ENCODE data around the gene FAM171A2. TPM values are rescaled to one million over a fixed set of nuclear protein-coding genes. Genes with fewer than 3 reads are reported as not detected.

The FAM171A2 gene
- total RNA-seq, 1 donor = 4.3 TPM

DNA sequence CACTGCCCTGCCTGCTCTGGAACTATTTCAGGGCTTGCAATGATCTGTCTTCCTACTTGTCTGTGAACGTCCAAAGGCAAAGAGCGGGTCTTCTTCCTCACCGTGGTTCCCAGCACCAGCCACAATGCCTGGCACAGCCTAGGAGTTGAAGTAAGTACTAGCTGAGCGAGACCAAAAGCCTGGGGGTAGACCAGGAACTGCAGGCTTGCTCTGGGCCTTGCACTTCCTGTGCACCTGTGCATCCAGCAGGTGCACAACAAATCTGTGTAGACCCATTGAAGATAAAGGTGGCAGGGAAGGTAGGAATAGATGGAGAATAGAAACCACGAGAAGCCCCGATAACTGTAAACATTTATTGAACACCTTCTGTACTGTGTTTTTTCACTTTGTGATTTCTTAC is 4.6 kb downstream of the FAM171A2 start:
- Histone ChIP-seq H3K27ac (ENCODE audit: low read depth, low read length) (no peak overlapping the region), H3K4me3 (ENCODE audit: insufficient read depth, low read length) (no peak overlapping the region), H4K20me1 (ENCODE audit: insufficient read depth, low read length) (no peaks in the 10 kb centered on the region), H3K4me1 (ENCODE audit: insufficient read depth, low read length) (no peaks in the 10 kb centered on the region), H3K4me2 (ENCODE audit: insufficient read depth, low read length) (no peak overlapping the region), H2AFZ (ENCODE audit: low read length) (no peak overlapping the region), H3K9me3 (ENCODE audit: low read depth, low read length) (no peaks in the 10 kb centered on the region), H3K36me3 (ENCODE audit: insufficient read depth, low read length) (no peaks in the 10 kb centered on the region), H3K27me3 (ENCODE audit: insufficient read depth, low read length) (peaks cover 3% of the 10 kb centered on the region), H3K79me2 (ENCODE audit: insufficient read depth, low read length) (no peaks in the 10 kb centered on the region)
- TF ChIP-seq, protein P1, sequence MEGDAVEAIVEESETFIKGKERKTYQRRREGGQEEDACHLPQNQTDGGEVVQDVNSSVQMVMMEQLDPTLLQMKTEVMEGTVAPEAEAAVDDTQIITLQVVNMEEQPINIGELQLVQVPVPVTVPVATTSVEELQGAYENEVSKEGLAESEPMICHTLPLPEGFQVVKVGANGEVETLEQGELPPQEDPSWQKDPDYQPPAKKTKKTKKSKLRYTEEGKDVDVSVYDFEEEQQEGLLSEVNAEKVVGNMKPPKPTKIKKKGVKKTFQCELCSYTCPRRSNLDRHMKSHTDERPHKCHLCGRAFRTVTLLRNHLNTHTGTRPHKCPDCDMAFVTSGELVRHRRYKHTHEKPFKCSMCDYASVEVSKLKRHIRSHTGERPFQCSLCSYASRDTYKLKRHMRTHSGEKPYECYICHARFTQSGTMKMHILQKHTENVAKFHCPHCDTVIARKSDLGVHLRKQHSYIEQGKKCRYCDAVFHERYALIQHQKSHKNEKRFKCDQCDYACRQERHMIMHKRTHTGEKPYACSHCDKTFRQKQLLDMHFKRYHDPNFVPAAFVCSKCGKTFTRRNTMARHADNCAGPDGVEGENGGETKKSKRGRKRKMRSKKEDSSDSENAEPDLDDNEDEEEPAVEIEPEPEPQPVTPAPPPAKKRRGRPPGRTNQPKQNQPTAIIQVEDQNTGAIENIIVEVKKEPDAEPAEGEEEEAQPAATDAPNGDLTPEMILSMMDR (IDR thresholded peaks at IDR 0.05; ENCODE audit: extremely low read depth, low read depth, low read length) = no peak
- DNase-seq (ENCODE audit: insufficient read length, low spot score, missing footprints) = peak; percentile 36

DNA sequence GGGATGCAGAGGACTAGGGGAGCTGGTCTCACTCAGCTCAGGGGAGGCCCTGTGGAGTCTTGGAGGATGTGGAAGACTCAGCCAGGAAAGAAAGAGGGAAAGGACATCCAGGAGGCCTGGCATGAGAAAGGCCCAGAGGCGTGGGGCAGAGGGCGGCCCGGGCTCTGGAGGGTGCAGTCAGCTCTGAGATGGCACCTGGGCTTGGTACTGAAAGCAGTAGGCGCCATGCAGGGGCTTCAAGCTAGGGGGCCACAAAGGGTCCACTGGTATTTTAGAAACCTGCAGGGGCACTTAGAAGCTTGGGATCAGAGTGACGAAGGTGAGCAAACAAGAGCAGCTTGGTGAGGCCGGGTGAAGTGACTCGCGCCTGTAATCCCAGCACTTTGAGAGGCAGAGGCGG is 5.6 kb downstream of the FAM171A2 start:
- H3K36me3 ChIP-seq (ENCODE audit: insufficient read depth, low read length) = no peaks in the 10 kb centered on the region
- H3K4me3 ChIP-seq (ENCODE audit: insufficient read depth, low read length) = no peak overlapping the region
- no peaks in the 10 kb centered on the region for H3K4me1 ChIP-seq (ENCODE audit: insufficient read depth, low read length)
- TF ChIP-seq, protein P1 (IDR thresholded peaks at IDR 0.05; ENCODE audit: extremely low read depth, low read depth, low read length) = no peak
- H3K27me3 ChIP-seq (ENCODE audit: insufficient read depth, low read length) = peaks cover 3% of the 10 kb centered on the region
- H3K9me3 ChIP-seq (ENCODE audit: low read depth, low read length) = no peaks in the 10 kb centered on the region
- no peaks in the 10 kb centered on the region for H3K79me2 ChIP-seq (ENCODE audit: insufficient read depth, low read length)
- peak; percentile 56 for DNase-seq (ENCODE audit: insufficient read length, low spot score, missing footprints)
- H3K4me2 ChIP-seq (ENCODE audit: insufficient read depth, low read length) = no peak overlapping the region
- H2AFZ ChIP-seq (ENCODE audit: low read length) = no peak overlapping the region
- no peaks in the 10 kb centered on the region for H4K20me1 ChIP-seq (ENCODE audit: insufficient read depth, low read length)
- no peak overlapping the region for H3K27ac ChIP-seq (ENCODE audit: low read depth, low read length)

DNA sequence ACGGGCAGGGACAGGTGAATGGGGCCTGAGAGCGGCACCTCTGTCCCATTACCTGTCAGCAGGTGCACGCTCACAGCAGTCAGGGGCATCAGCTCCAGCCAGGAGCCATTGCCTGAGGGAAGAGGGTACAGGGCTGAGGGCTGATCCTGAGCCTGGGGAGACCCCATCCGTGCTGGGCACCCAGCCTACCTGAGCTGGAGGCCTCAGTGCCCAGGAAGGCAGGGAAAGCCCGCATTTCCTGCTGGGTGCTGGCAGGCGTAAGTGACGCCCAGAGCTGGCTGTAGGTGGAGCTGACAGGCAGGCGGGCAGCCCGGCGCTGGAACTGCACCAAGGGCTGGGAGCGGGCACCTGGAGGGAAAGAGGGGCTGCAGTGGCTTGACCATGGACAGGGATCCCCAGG is 7.4 kb downstream of the FAM171A2 start:
- H4K20me1 ChIP-seq (ENCODE audit: insufficient read depth, low read length) = no peaks in the 10 kb centered on the region
- peaks cover 7% of the 10 kb centered on the region for H3K36me3 ChIP-seq (ENCODE audit: insufficient read depth, low read length)
- no peaks in the 10 kb centered on the region for H3K79me2 ChIP-seq (ENCODE audit: insufficient read depth, low read length)
- no peak overlapping the region for H3K4me2 ChIP-seq (ENCODE audit: insufficient read depth, low read length)
- H3K9me3 ChIP-seq (ENCODE audit: low read depth, low read length) = no peaks in the 10 kb centered on the region
- TF ChIP-seq, protein P1 (IDR thresholded peaks at IDR 0.05; ENCODE audit: extremely low read depth, low read depth, low read length) = no peak
- H3K4me1 ChIP-seq (ENCODE audit: insufficient read depth, low read length) = no peaks in the 10 kb centered on the region
- no peak overlapping the region for H2AFZ ChIP-seq (ENCODE audit: low read length)
- H3K27ac ChIP-seq (ENCODE audit: low read depth, low read length) = no peak overlapping the region
- DNase-seq (ENCODE audit: insufficient read length, low spot score, missing footprints) = peak; percentile 67
- H3K4me3 ChIP-seq (ENCODE audit: insufficient read depth, low read length) = no peak overlapping the region
- peaks cover 2% of the 10 kb centered on the region for H3K27me3 ChIP-seq (ENCODE audit: insufficient read depth, low read length)

DNA sequence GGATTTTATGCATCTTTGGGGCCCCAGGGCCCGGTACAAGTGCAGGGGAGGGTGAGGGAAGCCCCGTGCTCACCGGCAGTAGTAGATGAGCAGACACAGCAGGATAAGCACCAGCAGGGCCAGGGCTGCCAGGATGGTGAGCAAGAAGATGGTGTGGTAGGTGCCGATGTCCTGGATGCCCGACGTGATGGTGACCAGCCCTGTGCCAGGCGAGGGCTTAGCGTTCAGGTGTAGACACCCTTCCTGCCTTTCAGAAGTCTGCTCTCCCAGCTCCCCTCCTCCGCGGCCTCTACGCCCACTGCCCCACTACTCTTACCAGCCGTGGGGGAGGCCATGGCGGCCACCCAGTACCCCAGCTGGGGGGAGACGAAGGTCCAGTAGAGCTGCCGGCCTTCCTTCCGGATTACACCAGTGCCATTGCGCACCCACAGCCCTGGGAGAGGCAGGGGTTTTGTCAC is 8.0 kb downstream of the FAM171A2 start:
- Histone ChIP-seq H3K4me2 (ENCODE audit: insufficient read depth, low read length) (no peak overlapping the region), H3K36me3 (ENCODE audit: insufficient read depth, low read length) (peaks cover 11% of the 10 kb centered on the region), H3K79me2 (ENCODE audit: insufficient read depth, low read length) (no peaks in the 10 kb centered on the region), H3K4me1 (ENCODE audit: insufficient read depth, low read length) (no peaks in the 10 kb centered on the region), H3K27me3 (ENCODE audit: insufficient read depth, low read length) (no peaks in the 10 kb centered on the region), H3K27ac (ENCODE audit: low read depth, low read length) (no peak overlapping the region), H3K4me3 (ENCODE audit: insufficient read depth, low read length) (no peak overlapping the region), H4K20me1 (ENCODE audit: insufficient read depth, low read length) (no peaks in the 10 kb centered on the region), H3K9me3 (ENCODE audit: low read depth, low read length) (no peaks in the 10 kb centered on the region), H2AFZ (ENCODE audit: low read length) (no peak overlapping the region)
- TF ChIP-seq, protein P1 (IDR thresholded peaks at IDR 0.05; ENCODE audit: extremely low read depth, low read depth, low read length) = no peak
- peak; percentile 67 for DNase-seq (ENCODE audit: insufficient read length, low spot score, missing footprints)
